ENCODE data around the gene FES. TPM values are rescaled to one million over a fixed set of nuclear protein-coding genes. Genes with fewer than 3 reads are reported as not detected.

The FES gene
- total RNA-seq: 3.1 TPM

DNA sequence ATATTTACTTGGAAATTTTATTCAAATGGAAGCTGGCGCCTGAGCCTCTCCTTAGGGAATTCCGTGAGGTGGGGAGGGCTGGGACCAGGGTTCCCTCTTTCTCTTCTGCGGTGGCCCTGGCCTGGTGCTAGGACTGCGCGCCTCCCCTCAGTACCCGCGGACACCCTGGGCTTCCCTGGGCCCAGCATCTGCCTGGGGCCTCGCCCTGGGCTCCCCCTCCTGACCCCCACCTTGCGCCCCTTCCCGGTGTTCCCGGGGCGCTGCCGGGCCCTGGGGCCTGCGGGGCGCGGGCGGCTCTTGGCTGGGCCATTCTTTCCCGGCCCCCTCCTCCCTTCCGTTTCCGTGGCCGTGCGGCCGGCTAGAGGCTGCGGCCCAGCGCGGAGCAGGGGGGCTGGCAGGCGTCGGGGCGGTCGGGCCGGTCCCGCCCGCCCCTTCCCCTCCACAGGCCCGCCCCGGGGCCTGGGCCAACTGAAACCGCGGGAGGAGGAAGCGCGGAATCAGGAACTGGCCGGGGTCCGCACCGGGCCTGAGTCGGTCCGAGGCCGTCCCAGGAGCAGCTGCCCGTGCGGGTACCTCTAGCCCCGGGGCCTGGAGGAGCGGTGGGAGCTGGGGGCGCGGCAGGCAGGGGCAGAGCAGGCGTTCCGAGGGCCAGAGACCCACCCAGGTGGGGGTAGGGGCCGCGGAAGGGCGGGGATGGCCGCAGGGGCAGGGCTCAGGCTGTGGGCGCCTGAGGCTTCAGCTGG, at the start of gene FES:
TSS of gene FES (plus strand) at position 529 of the 743 bp plus-strand sequence. CDS start 542 bp downstream, outside the sequence.

DNA sequence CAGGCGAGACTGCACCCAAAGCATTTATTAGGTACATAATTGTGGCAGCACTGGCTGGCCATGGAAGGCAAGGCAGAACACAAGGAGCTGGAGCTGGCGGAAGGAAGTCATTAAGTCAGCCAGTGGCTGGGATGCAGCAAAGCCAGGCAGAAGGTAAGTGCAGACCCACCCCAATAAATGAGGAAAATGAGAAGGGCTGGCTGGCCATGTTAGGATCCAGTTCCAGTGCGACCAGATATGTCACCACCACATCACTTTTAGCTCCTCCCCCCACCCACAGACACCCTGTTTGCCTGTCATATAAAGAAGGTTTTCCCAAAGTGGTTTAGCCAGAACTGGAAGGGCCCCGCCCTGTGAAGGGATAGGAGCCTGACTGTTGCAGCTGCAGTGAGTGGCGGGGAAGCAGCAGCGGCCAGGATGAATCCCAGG, 16.0 kb upstream of the FES start, which contains the start of gene FURIN:
TSS of gene FURIN (plus strand) at position 328 of the 429 bp plus-strand sequence. CDS start 7,153 bp downstream, outside the sequence.

DNA sequence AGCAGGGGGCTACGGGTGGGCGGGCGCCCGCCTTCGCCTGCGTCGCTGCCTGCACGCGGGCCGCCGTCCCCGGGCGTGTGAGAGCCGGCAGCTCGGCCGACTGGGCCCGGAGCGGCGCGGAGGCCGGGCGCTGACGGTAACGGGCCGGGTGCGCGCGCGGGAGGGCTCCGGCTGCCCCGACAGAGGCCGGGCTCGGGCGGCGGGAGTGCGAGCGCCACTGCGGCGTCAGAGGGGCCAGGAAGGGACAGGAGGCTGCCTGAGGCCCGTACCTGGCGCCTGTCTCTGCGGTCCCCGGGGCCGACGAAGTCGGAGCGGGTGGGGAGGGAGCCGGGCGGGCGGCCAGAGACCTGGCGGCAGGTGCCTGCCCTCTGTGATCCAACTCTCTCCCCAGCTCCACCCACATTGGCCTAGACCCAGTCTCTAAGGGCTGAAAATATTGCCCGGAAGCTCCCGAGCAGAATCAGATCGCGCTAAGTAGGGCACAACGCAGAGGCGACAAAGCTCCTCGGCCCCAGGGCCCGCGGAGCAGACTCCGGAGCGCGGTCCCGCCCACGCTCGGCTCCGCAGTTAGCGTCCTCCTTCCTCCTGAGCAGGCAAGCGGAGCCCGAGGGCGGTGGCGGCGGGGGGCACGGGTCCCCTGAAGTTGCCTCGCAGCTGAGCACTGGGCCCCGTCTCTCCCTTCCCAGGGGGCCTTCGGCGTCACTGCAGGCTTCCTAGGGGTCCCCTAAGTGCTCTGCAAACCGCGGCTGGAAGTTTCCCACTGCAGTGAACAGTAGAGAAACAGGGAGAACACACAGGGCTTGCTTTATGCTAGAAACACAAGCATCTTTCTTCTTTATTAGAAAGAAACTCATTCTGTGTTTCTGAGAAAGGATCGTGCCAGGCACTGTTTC, 18.8 kb downstream of the FES start, which contains the start of gene MAN2A2:
TSS of gene MAN2A2 (plus strand) at position 463 of the 893 bp plus-strand sequence. CDS start 906 bp downstream, outside the sequence.

DNA sequence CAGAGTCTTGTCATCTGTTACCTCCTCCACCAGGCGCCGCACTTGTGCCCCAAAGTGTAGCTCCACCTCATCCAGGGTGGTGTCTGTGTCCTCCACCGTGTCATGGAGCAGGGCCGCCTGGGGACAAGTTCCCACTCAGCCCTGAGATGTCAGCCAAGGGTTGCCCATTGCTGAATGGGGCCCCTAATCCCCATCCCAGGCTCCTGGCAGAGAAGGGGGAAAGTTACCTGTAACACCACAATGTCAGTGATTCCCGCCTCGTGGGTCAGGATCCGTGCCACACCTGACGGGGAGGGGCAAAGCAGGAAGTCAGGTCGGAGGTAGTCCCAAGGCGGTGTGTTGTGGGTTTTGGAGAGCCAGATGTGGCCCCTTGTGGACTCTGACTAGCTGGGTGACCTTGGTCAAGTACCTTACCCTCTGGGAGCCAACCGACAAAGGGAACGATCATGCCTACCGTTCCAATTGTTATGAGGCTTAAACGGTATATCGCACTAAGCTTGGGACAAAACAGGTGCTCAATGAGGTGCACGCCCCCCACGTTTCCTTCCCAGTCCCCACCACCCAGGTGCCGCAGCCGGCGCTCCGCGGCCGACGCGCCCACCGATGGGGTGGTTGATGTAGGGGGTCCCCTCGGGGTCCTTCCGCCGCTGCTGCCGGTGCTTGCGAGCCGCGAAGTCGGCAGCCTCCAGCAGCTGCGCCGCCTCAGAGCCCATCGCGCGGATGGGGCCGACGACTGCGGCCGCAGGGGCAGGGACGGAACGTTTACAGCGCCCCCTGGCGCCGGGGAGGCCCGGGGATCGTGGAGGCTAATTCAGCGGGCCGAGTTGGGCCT, 47.7 kb downstream of the FES start, which contains the start of gene HDDC3:
TSS of gene HDDC3 (minus strand) at position 722 of the 832 bp plus-strand sequence. CDS start at position 713, 9 bp downstream.

DNA sequence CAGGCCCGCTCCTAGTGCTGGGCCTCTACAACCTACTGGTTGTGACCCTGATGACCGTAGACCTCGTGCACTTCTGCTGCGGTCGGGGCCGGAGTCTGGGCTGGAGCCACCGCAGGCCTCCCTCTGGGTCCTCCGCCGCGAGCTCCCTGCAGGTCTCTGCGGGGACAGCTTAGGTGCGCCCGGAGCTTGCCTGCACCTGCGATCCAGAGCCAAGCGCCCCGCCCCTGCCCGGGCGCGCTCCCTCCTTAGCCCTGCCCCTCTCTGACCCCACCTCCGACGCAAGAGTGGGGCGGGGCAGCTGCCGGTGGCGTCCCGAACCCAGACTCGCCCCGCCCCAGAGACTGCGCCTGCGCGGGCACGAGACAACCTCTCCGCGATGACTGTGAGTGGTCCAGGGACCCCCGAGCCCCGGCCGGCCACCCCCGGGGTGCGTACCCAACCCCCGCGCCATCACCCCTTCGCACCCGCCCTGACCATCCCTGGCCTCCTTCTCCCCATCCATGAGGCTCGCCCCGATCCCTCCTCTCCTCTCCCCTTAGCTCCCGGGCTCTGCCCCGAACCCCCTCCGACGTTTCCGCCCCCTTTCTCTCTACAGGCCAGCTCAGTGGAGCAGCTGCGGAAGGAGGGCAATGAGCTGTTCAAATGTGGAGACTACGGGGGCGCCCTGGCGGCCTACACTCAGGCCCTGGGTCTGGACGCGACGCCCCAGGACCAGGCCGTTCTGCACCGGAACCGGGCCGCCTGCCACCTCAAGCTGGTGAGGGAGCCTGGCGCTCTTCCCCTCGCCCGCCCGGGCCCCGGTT, 50.8 kb downstream of the FES start, which contains the start of gene UNC45A:
TSS of gene UNC45A (plus strand) at position 337 of the 803 bp plus-strand sequence. CDS start at position 377, 40 bp downstream.

Small RNAs within 50 kb of the gene (small RNA-seq; reads per million reads assigned to genes)
- gene RN7SL363P (ENCODE audit: low replicate concordance): not detected

Other genes with a start within 250 kb of the FES start
- 5.6 TPM for gene BLM, start 167.2 kb upstream of the FES start, total RNA-seq
- gene FURIN, start 15.9 kb upstream of the FES start, total RNA-seq: 11.6 TPM
- gene MAN2A2, start 18.8 kb downstream of the FES start, total RNA-seq: 100 TPM
- gene HDDC3, start 48.0 kb downstream of the FES start, total RNA-seq: 11.9 TPM
- gene UNC45A, start 50.8 kb downstream of the FES start, total RNA-seq: 62.6 TPM
- 27.9 TPM for gene RCCD1, start 70.4 kb downstream of the FES start, total RNA-seq
- 29.1 TPM for gene PRC1, start 110.0 kb downstream of the FES start, total RNA-seq
- 13.5 TPM for gene VPS33B, start 138.1 kb downstream of the FES start, total RNA-seq
- 34.7 TPM for gene SV2B, start 215.8 kb downstream of the FES start, total RNA-seq